CD4-positive, alpha-beta T cell treated with Interleukin-6 for 4 hours (primary cell): ENCODE data around the gene ECHDC1.
"Not testable (repeated sequence)": the region's sequence is repeated elsewhere in the genome, so short reads cannot be mapped to it uniquely, and the experiment has no call there.

ENCODE experiments used
- DNase-seq: peaks from one replicate; pipeline ENCODE4 v3.0.0-alpha.2; 2020; ENCODE audit warnings: mixed read lengths

ECHDC1 gene

DNA sequence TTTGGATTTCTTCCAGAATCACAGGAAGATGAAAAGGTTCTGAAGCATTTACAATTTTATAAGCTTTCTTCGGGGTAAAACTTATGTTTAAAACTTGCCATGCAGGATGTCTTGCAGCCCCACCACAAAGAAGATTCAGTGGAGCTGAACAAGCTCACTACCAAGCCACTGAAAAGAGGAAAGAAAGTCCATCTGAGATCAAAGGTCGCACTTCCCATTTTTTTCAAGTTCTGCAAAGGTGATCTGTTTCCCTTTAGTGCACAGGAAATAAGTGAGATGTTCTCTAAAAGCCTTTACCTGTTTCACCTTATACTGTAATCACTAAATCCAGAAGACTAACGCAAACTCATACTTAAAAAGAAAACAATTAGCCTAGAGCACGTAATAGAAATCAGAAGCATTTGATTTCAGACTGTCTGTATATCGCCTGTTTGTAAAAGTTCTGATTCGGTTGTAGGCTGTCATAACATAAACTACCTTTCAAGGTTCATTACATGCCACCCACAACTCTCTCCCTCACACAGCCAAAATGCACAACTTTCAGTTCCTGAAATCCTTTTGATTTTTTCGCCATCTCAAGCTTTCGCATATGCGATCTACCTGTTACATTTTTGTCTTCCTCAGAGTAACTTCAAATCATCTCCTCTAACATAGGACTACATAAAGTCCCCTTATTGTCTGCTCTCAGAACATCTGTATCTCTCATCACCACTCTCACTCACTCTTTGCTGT, 1.8 kb downstream of the ECHDC1 start:
- DNase-seq: no peak

DNA sequence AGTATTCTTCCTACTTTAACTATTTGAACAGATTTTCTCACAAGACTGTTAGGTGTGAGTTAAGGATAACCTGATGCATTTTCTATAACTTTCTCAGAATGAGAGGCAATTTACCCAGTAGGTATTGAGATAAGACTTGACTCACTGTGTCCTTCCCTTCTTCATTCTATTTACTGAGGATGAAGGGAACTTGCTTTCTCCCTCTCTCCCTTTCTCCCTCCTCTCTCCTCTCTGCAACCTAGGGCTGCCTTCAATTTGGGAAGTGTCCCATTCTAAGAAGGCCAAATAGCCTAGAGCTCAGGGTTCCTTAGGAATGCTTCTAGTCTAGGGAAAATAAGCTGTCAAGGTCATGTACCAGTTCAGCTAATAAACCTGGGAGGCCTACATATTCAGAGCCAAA, 3.2 kb downstream of the ECHDC1 start:
- DNase-seq: no peak

GRCh38 chr6:127338936-127339335, 4.5 kb downstream of the ECHDC1 start:
- no peak for DNase-seq

GRCh38 chr6:127332383-127332961, 10.9 kb downstream of the ECHDC1 start:
- no peak for DNase-seq

DNA sequence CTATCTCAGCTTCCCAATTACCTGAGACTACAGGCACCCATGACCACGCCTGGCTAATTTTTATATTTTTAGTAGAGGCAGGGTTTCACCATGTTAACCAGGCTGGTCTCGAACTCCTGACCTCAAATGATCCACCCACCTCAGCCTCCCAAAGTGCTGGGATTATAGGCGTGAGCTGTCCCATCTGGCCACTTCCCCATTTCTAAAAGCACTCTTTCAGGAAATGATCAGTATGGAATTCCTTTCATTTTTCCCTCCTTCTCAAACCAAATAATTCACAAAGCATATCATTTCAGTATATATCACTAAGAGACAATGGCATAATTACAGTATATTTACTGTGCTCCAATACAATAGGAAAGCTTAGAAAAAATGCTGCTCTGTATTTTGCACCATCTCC, 12.2 kb downstream of the ECHDC1 start:
- DNase-seq: not testable (repeated sequence)

DNA sequence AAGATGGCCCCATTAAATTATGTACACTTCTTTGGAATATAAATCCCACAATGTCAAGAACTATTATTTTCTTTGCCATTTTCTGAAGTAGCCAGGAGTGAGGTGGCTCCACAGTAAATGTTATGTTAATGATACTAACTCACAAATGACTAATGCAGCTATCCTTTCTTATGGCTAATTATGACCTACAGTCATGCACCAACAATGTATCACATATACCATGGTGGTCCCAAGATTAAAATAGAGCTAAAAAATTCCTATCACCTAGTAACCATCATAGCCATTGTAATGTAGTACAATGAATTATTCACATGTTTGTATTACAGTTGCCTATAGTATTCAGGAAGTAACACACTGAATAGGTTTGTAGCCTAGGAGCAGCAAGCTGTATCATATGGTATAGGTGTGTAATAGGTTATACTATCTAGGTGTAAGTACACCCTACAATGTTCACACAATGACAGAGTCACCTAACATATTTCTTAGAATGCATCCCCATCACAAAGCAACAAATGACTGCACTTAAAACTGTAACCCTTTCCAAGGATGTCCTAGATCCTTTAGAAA, 15.3 kb downstream of the ECHDC1 start:
- no peak for DNase-seq

- no peak for DNase-seq
Observed at GRCh38 chr6:127319686-127320085, 23.7 kb downstream of the ECHDC1 start.

GRCh38 chr6:127317388-127318128, 25.9 kb downstream of the ECHDC1 start:
- no peak for DNase-seq

GRCh38 chr6:127305741-127306140, 37.7 kb downstream of the ECHDC1 start:
- no peak for DNase-seq

GRCh38 chr6:127303917-127304316, 39.5 kb downstream of the ECHDC1 start:
- no peak for DNase-seq

DNA sequence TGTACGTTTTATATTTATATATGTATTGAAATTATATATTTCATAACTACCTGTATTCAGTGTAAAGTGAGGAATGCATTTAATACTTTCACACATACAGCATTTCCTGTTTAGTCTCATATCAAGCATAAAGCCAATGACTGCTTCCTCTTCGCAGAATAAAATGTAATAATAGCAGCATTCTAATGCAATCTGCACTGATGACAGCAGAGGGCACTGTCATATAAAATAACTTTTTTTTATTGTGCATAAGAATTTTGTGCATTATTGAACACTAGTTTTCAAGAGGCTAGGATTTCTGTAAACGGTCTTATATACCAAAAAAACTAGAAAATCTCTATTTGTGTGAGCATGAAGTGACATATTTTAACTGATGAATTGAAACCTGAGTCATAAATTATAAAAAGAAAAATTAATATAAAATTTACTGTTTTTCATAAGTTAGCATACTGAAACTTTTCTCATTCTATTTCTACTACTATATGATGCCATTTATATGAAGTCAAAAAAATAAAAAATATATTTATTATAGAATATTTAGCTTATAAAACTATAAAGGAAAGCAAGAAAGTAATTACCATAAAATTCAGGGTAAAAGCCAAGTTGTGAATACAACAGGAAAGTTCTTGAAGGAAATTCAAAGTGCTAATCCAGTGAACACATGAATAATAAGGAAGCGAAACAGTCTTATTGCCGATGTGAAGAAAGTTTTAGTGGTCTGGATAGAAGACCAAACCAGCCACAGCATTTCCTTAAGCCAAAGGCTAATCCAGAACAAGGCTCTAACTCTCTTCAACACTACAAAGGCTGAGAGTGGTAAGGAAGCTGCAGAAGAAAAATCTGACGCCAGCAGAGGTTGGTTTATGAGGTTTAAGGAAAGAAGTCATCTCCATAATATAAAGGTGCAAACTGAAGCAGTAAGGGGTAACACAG, 40.4 kb downstream of the ECHDC1 start:
- peak; percentile 57 for DNase-seq

DNA sequence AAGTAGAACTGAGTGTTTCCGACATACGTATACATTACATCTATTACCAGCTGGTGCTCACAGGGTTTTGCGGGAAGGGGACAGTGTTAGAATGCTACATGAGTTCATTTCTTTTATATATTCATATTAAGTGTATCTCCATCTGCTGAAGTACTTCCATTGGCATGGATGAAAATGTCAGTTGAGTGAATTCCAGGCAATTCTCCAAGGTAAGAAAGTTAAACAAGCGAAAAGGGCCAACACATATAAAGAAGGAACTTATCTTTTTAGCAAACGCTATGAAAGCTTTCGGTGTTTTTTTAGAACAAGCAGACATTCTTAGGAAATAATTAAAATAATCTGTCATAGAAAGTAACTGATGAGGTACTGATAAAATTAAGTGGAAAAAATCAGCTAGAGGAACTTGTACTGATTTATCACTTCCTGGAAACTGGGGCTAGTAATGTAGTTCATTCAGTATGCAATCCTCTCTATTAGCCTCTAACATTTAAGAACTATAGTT, 42.2 kb downstream of the ECHDC1 start:
- no peak for DNase-seq

DNA sequence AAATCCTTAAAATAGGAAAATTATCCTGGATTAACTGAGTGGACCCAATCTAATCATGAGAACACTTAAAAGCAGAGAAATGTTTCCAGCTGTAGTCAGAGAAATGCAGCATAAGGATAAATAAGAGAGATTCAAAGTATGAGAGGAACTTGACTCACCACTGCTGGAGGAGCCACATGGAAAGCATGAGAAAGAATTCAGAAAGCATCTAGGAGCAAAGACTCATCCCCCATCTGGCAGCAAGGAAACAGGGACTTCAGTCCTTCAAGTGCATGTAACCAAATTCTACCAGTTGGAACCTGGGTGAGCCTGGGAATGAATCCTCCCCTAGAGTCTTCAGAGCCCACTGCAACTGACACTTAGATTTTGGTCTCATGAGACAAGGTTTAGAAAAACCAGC, 43.0 kb downstream of the ECHDC1 start:
- no peak for DNase-seq

- no peak for DNase-seq
Observed at GRCh38 chr6:127299522-127300240, 43.7 kb downstream of the ECHDC1 start.

DNA sequence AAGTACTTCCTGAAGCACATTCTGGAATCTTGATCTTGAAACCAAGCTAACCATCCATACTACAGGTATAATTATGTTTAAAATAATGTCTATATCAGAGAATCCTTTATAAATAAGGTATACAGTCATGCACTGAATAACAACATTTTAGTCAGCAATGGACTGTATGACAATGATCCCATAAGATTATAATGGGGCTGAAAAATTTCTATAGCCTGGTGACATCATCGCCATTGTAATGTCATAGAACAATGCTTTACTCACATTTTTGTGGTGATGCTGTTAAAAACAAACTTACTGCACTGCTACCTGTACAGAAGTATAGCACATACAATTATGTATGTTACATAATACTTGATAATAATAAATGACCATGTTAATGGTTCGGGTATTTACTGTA, 44.9 kb downstream of the ECHDC1 start:
- no peak for DNase-seq

DNA sequence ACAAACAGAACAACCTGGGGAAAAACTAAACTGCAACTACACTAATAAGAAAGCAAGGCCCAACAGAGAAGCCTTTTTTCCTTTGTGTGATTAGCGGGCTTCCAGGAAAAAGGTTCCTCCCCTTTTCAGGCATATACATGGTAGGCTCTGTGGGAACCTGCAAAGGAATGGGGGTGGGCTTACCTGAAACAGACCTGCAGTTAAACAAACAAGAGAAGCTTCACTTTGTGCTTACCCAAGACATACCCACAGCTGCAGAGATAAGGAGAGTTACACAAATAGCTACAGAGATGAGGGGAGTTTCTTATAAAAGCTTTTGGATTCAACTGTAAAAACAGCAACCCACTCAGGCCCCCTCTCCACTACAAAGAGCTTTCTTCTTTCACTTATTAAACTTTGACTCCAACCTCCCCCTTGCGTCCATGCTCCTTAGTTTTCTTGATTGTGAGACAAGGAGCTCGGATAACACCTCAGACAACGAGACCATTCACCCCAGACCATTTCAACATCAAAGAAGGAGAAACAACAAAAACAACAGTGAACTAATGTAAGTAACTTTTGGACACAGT, 45.8 kb downstream of the ECHDC1 start:
- DNase-seq: no peak

DNA sequence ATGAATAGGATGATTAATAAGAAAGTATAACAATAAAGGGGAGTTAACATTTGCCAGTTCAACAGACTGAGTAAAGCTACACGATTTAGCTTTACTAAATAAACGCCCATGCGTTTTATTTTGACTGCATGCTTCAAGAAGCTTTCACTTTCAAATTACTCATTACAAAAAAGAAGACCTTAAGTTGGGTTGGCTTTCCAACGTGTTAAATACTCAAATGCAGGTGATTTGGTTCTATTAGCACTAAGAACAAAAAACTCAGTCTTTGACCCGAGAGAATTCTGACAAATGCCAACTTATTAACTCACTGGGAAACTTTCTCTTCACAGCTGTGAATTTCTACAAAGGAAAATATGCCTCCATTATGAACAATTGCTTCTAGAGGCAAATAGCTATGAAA, 51.9 kb downstream of the ECHDC1 start:
- no peak for DNase-seq

GRCh38 chr6:127290391-127291265, 52.8 kb downstream of the ECHDC1 start:
- DNase-seq: no peak

DNA sequence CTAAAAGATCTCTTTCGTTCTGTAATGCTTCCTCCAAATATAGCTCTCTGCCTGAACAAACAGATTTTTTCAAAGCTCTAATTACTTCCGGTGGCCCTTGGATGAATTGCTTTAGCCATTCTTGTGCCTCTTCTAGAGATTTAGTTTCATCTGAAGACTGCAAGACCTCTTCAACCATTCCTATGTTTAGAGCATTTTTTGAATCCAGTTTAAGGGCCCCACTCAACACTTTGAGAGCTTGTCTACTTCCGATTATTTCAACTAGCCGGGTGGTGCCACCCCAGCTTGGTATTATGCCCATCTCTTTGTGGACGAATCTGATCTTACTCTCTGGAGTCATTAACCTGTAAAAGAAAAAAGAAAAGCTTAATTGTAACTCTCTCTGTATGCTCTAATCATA, 53.5 kb downstream of the ECHDC1 start:
- no peak for DNase-seq

DNA sequence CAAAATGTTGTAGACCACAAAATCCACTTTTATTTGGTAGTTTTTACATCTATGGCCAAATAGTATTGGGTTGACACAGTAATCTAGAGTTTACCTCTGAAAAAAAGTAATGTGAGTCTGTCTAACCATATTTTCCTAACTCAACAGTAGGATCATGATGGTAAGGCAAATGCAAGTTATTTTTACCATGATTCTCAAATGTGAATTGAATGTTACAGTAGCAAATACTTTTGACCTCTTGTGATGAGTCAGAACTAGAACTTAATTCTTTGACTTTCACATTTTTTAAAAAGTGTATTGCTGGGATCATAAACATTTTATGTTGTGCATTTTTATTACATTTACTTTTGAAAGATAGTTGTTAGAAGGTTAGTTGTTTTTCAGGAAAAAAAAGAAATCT, 54.7 kb downstream of the ECHDC1 start:
- no peak for DNase-seq
